ENCODE results near the gene EXOC2. TPM values are rescaled to one million over a fixed set of nuclear protein-coding genes. Genes with fewer than 3 reads are reported as not detected.
A peak's percentile ranks its signal among the peaks of the same experiment; 100 is the strongest.

The EXOC2 gene
- total RNA-seq, 4 donors from 2014 or later: 7.6 to 22.5 (median 20.2) TPM

DNA sequence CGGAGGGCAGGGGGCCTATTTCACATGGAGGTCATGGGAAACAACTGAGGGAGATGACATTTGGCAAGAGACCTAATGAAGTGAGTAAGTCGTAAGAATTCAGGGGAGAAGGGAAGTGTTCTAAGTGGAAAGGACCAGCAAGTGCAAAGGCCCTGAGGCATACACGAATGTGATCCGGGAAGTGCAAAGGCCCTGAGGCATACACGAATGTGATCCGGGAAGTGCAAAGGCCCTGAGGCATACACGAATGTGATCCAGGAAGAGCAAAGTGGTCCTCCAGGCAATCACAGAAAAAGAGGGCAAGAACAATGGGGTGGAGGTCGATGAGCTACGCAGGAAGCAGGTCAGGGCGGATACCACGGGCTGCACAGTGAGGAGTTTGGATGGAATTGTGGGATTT, 24.2 kb upstream of the EXOC2 start:
- Histone ChIP-seq H3K4me1 (peaks cover 0 to 2% (median 0%) of the 10 kb centered on the region in 4 donors), H3K36me3 (no peaks in the 10 kb centered on the region), H3K27me3 (no peaks in the 10 kb centered on the region), H3K4me3 (no peak overlapping the region), H3K27ac (no peak overlapping the region), H3K9me3 (no peaks in the 10 kb centered on the region)
- TF ChIP-seq POLR2A (IDR thresholded peaks at IDR 0.05) (no peak), POLR2AphosphoS5 (IDR thresholded peaks at IDR 0.05) (no peak), EP300 (IDR thresholded peaks at IDR 0.05; ENCODE audit: low read depth) (no peak)
- TF ChIP-seq, protein P1, sequence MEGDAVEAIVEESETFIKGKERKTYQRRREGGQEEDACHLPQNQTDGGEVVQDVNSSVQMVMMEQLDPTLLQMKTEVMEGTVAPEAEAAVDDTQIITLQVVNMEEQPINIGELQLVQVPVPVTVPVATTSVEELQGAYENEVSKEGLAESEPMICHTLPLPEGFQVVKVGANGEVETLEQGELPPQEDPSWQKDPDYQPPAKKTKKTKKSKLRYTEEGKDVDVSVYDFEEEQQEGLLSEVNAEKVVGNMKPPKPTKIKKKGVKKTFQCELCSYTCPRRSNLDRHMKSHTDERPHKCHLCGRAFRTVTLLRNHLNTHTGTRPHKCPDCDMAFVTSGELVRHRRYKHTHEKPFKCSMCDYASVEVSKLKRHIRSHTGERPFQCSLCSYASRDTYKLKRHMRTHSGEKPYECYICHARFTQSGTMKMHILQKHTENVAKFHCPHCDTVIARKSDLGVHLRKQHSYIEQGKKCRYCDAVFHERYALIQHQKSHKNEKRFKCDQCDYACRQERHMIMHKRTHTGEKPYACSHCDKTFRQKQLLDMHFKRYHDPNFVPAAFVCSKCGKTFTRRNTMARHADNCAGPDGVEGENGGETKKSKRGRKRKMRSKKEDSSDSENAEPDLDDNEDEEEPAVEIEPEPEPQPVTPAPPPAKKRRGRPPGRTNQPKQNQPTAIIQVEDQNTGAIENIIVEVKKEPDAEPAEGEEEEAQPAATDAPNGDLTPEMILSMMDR (IDR thresholded peaks at IDR 0.05): no peak
- in situ Hi-C loops (cut with MboI; ENCODE audit: low pct_ligation_motif_present in 1 of 4, low pct_unique_long_range_greater_than_20kb in 1 of 4, low sequenced_read_pairs in 3 of 4) (loop anchor here in 1 of 4 donors (25.0 kb wide), 1 partner anchor 670 kb away; the partner anchor contains the start of gene FOXF2), intact Hi-C loops (cut with DNase I; ENCODE audit: low total_unique reads) (loop anchor here (10.0 kb wide), 1 partner anchor 122 kb away; no protein-coding TSS in a partner anchor)
- DNase-seq: no peak
- 90 to 94% methylated on average over 10 to 11 of the region's 11 CpGs for WGBS, 2 donors (ENCODE audit: low coverage in 1 of 2)

GRCh38 chr6:715709-716491, 23.0 kb upstream of the EXOC2 start:
- intact Hi-C loops (cut with DNase I; ENCODE audit: low total_unique reads) (loop anchor here (10.0 kb wide), 1 partner anchor 121 kb away; no protein-coding TSS in a partner anchor), in situ Hi-C loops (cut with MboI; ENCODE audit: low pct_ligation_motif_present in 1 of 4, low pct_unique_long_range_greater_than_20kb in 1 of 4, low sequenced_read_pairs in 3 of 4) (loop anchor here in 1 of 4 donors (25.0 kb wide), 1 partner anchor 671 kb away; the partner anchor contains the start of gene FOXF2)
- TF ChIP-seq POLR2A (IDR thresholded peaks at IDR 0.05): no peak
- TF ChIP-seq POLR2AphosphoS5 (IDR thresholded peaks at IDR 0.05): peak in 1 of 3 donors; percentile 14
- TF ChIP-seq, protein P1 (IDR thresholded peaks at IDR 0.05): no peak
- no peak for TF ChIP-seq EP300 (IDR thresholded peaks at IDR 0.05; ENCODE audit: low read depth)
- Histone ChIP-seq H3K27ac (peak overlapping the region; percentile 30 to 47 (median 34)), H3K27me3 (peaks cover 3% of the 10 kb centered on the region), H3K9me3 (no peaks in the 10 kb centered on the region), H3K4me1 (peaks cover 0 to 6% (median 2%) of the 10 kb centered on the region in 4 donors), H3K4me3 (no peak overlapping the region), H3K36me3 (no peaks in the 10 kb centered on the region)
- WGBS, 2 donors (ENCODE audit: low coverage in 1 of 2): 57 to 65% methylated on average over 11 to 13 of the region's 13 CpGs
- no peak for DNase-seq

DNA sequence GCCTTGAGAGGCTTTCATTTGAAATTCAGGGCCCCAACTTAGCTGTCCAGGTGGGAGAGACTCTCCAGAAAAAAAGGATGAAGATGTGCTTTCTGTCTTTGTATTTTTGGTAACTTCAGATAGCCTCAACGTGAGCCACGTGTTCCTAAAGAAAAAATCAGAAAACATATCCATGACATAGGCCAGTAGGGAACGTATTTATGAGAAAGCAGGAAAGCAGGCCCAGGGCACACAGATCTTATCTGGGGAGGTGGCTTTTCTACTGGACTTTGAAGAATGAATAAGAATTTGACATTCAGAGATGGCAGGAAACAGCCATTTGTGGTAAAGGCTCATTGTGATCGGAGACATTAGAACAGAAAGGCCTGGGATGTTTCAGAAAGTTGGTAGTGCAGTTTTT, 21.2 kb upstream of the EXOC2 start:
- H3K27ac ChIP-seq: peak overlapping the region in 1 of 4 donors; percentile 52

More for the DNA sequence above, 21.2 kb upstream of the EXOC2 start:
- in situ Hi-C loops (cut with MboI; ENCODE audit: low pct_ligation_motif_present in 1 of 4, low pct_unique_long_range_greater_than_20kb in 1 of 4, low sequenced_read_pairs in 3 of 4) (loop anchor here in 1 of 4 donors (25.0 kb wide), 1 partner anchor 673 kb away; the partner anchor contains the start of gene FOXF2), intact Hi-C loops (cut with DNase I; ENCODE audit: low total_unique reads) (loop anchor here (10.0 kb wide), 1 partner anchor 119 kb away; no protein-coding TSS in a partner anchor)
- no peaks in the 10 kb centered on the region for H3K36me3 ChIP-seq
- H3K4me3 ChIP-seq: no peak overlapping the region
- H3K4me1 ChIP-seq: peaks cover 0 to 16% (median 2%) of the 10 kb centered on the region in 4 donors
- no peak for DNase-seq
- no peak for TF ChIP-seq POLR2A (IDR thresholded peaks at IDR 0.05)
- no peak for TF ChIP-seq EP300 (IDR thresholded peaks at IDR 0.05; ENCODE audit: low read depth)
- TF ChIP-seq, protein P1 (IDR thresholded peaks at IDR 0.05): no peak
- no peak for TF ChIP-seq POLR2AphosphoS5 (IDR thresholded peaks at IDR 0.05)
- H3K9me3 ChIP-seq: no peaks in the 10 kb centered on the region
- 79 to 85% methylated on average over 4 of the region's 4 CpGs for WGBS, 2 donors (ENCODE audit: low coverage in 1 of 2)
- H3K27me3 ChIP-seq: peaks cover 21% of the 10 kb centered on the region

All from transverse colon (tissue), 4 donors.